AG10803 (cell line): ENCODE data around the gene APLP1.

Experiments
- DNase-seq: peaks from one replicate; pipeline ENCODE4 v3.0.0; 2010; ENCODE audit warnings: low read depth
- H3K4me3 ChIP-seq: 2 replicates; pipeline ENCODE4 v1.5.1; 2011; ENCODE audit warnings: mild to moderate bottlenecking, low read length, control low read depth
- CTCF ChIP-seq: conservative IDR thresholded peaks from 2 replicates; pipeline ENCODE4 v1.5.1; 2011; ENCODE audit warnings: mild to moderate bottlenecking, low read length, control low read depth, inconsistent platforms

The APLP1 gene

GRCh38 chr19:35894342-35894741, 26.0 kb downstream of the APLP1 start:
- no peak for DNase-seq
- no peak overlapping the region for H3K4me3 ChIP-seq
- TF ChIP-seq CTCF = no peak

GRCh38 chr19:35895911-35896642, 27.7 kb downstream of the APLP1 start:
- no peak overlapping the region for H3K4me3 ChIP-seq
- TF ChIP-seq CTCF = no peak
- no peak for DNase-seq

GRCh38 chr19:35896643-35897040, 28.3 kb downstream of the APLP1 start:
- no peak for TF ChIP-seq CTCF
- DNase-seq = no peak
- no peak overlapping the region for H3K4me3 ChIP-seq

GRCh38 chr19:35897706-35898451, 29.5 kb downstream of the APLP1 start:
- H3K4me3 ChIP-seq = peak overlapping the region; percentile 77
- DNase-seq = no peak
- no peak for TF ChIP-seq CTCF

- no peak for DNase-seq
- peak overlapping the region; percentile 77 for H3K4me3 ChIP-seq
- TF ChIP-seq CTCF = no peak
Observed at GRCh38 chr19:35898499-35898809, 30.1 kb downstream of the APLP1 start.

GRCh38 chr19:35899547-35900214, 31.3 kb downstream of the APLP1 start:
- peak; percentile 79 for DNase-seq
- no peak for TF ChIP-seq CTCF
- H3K4me3 ChIP-seq = peak overlapping the region; percentile 77
